SK-N-MC (cell line): ENCODE results near the gene TTC7B.

Source experiments
- EZH2 ChIP-seq: fragments of 200-600 bp; sonication (generic); IDR thresholded peaks from one replicate; pipeline ENCODE4 v1.6.1; 2017; ENCODE audit warnings: antibody characterized with exemption
- POLR2AphosphoS5 ChIP-seq: IDR thresholded peaks from 2 replicates; pipeline ENCODE4 v1.6.1; 2012; ENCODE audit warnings: mild to moderate bottlenecking, low read depth, low read length, borderline replicate concordance

DNA sequence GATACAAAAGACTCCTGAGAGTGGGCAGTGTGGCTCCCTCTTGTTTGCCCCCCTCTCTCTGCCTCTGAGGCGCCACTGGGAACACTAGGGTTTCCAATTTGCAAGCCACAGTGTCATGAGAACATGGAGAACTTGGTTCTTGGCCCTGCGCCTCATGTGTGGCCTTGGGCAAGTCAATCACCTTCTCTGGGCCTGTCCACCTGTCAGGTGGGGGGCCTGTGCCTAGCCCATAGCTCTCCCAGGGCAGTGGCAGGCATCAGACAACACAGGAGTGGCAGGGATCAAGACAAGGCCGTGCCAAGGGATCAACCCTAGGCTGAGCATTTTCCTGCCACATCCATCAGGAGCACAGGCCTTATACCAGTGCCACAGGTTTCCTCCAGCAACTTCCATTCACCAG lies 234.1 kb downstream of the TTC7B start:
- TF ChIP-seq EZH2 (no peak), POLR2AphosphoS5 (no peak)
